HFF-Myc (cell line): ENCODE data around the gene MTERF1.
"Not testable (repeated sequence)": the region's sequence is repeated elsewhere in the genome, so short reads cannot be mapped to it uniquely, and the experiment has no call there.

Source experiments
- DNase-seq: peaks from one replicate; pipeline ENCODE4 v3.0.0-alpha.2; 2011; ENCODE audit warnings: low read depth; ENCODE audit errors: extremely low read depth
- H3K4me3 ChIP-seq: replicated peaks from 2 replicates; pipeline ENCODE4 v1.5.1; 2011; ENCODE audit warnings: low read depth, mild to moderate bottlenecking, control low read depth, low read length
- TF ChIP-seq, protein P1 (sequence below): IDR thresholded peaks from 2 replicates; pipeline ENCODE4 v1.5.1; 2012; ENCODE audit warnings: mild to moderate bottlenecking, low read depth, low read length, control low read depth; ENCODE audit errors: missing control alignments

Gene MTERF1

DNA sequence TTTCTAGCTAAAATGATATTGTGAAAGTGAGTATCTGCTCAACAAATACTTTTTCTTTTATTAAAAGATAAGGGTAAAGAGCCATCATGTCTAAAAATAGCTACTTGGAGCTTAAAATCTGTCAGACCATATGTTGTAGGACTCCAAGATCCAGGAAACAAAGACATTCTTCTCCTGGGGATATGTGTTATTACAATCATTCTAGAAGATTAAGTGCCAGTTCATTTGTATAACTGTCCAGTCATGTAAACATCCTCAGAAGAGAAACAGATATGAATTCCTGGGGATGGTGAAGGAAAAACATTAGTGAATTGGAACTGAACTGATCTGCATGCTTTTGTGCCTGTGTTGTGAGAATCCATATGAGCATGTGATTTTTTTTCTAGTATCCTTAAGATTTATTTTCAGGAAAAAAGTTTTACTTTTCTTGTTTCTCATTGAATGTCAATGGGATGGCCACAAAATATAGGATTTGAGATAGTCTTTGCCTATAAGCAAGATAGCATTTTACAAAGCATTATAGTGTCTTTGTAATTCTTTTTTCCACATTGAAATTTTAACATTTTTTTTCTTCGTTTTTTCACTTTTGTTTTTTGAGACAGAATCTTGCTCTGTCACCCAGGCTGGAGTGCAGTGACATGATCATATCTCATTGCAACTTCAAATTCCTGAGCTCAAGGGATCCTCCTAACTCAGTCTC is 14.4 kb upstream of the MTERF1 start:
- TF ChIP-seq, protein P1, sequence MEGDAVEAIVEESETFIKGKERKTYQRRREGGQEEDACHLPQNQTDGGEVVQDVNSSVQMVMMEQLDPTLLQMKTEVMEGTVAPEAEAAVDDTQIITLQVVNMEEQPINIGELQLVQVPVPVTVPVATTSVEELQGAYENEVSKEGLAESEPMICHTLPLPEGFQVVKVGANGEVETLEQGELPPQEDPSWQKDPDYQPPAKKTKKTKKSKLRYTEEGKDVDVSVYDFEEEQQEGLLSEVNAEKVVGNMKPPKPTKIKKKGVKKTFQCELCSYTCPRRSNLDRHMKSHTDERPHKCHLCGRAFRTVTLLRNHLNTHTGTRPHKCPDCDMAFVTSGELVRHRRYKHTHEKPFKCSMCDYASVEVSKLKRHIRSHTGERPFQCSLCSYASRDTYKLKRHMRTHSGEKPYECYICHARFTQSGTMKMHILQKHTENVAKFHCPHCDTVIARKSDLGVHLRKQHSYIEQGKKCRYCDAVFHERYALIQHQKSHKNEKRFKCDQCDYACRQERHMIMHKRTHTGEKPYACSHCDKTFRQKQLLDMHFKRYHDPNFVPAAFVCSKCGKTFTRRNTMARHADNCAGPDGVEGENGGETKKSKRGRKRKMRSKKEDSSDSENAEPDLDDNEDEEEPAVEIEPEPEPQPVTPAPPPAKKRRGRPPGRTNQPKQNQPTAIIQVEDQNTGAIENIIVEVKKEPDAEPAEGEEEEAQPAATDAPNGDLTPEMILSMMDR = no peak
- DNase-seq = no peak
- H3K4me3 ChIP-seq = no peak overlapping the region

DNA sequence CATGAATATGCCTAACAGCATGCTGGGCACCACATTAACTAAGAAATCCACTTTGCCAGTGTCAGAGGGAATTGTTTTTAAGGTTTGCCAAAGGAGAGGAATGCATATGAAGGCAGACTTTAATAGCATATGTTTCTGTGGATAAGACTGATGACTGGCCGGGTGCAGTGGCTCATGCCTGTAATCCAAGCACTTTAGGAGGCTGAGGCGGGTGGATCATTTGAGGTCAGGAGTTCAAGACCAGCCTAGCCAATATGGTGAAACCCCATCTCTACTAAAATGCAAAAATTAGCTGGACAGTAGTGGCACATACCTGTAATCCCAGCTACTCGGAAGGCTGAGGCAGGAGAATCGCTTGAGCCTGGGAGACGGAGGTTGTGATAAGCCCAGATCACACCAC is 13.2 kb upstream of the MTERF1 start:
- not testable (repeated sequence) for H3K4me3 ChIP-seq, DNase-seq

DNA sequence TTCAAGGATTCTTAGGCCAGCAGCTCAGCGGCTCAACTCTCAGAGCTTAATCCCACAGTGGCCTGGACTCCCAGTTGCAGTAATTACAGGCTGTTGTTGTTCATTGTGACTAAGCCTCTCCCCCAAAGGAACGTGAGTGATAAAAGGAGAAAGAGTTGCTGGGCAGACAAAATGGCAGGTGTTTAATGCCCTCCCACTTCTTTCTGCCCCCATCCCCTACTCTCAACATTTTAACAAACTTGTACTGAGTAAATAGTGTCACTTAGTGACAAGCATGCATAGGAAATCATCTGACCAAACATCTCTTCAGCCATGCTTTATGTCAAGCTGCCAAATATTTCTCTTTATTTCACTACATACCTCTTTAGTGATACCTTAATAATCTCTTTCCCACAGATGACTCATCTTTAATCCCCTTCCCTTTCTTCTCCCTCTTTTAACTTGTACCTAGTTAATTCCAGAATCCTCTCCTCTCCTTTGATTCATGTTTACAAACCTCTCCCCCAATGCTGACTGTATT is 12.4 kb upstream of the MTERF1 start:
- no peak overlapping the region for H3K4me3 ChIP-seq
- TF ChIP-seq, protein P1 = no peak
- DNase-seq = no peak

DNA sequence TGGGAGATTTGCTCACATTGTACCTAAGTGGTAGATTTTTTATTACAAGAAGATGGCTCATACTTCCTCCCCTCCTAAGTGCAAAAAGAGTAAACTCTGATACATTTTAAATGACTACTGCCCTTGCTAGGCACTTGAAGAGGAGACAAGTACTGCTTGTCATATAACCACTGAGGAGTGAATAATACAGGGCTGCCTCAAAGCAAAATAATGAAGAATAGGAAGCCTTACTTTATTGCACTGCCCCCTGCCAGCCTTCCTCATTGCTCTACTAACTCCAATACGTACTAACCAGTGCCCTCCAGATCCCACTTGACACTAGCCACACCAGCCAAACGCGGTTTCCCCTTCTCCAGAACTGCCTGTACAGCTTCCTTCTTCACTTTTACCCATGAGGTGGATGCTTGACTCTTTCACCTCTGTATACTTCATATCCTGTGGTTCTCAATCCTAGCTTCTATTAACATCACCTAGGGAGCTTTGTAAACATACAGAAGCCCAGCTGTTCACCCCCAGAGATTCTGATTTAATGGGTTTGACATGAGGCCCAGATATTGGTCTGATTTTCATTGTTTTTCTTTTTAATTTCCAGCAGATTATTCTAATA is 11.7 kb upstream of the MTERF1 start:
- H3K4me3 ChIP-seq = no peak overlapping the region
- DNase-seq = no peak
- TF ChIP-seq, protein P1 = no peak

DNA sequence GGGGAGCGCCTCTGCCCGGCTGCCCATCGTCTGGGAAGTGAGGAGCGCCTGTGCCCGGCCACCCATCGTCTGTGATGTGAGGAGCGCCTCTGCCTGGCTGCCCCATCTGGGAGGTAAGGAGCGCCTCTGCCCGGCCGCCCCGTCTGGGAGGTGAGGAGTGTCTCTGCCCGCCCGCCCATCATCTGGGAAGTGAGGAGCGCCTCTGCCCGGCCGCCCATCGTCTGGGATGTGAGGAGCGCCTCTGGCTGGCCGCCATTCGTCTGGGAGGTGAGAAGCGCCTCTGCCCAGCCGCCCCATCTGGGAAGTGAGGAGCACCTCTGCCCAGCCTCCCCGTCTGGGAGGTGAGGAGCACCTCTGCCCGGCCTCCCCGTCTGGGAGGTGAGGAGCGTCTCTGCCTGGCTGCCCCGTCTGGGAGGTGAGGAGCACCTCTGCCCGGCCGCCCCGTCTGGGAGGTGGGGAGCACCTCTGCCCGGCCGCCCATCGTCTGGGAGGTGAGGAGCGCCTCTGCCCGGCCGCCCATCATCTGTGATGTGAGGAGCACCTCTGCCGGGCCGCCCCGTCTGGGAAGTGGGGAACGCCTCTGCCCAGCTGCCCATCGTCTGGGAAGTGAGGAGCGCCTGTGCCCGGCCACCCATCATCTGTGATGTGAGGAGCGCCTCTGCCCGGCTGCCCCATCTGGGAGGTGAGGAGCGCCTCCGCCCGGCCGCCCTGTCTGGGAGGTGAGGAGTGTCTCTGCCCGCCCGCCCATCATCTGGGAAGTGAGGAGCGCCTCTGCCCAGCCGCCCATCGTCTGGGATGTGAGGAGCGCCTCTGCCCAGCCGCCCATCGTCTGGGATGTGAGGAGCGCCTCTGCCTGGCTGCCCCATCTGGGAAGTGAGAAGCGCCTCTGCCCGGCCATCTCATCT is 8.0 kb upstream of the MTERF1 start:
- DNase-seq, H3K4me3 ChIP-seq: not testable (repeated sequence)

DNA sequence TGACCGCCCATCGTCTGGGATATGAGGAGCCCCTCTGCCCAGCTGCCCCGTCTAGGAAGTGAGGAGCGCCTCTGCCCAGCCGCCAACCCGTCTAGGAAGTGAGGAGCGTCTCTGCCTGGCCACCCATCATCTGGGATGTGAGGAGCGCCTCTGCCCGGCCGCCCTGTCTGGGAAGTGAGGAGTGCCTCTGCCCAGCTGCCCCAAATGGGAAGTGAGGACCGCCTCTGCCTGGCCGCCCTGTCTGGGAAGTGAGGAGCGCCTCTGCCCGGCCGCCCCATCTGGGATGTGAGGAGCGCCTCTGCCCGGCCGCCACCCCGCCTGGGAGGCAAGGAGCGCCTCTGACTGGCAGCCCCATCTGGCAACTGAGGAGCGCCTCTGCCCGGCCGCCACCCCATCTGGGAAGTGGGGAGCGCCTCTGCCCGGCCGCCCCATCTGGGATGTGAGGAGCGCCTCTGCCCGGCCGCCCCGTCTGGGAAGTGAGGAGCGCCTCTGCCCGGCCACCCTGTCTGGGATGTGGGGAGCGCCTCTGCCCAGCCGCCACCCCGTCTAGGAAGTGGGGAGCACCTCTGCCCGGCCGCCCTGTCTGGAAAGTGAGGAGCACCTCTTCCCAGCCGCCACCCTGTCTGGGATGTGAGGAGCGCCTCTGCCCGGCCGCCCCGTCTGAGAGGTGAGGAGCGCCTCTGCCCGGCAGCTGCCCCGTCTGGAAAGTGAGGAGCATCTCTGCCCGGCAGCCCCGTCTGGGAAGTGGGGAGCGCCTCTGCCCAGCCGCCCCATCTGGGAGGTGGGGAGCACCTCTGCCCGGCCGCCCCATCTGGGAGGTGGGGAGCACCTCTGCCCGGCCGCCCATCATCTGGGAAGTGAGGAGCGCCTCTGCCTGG is 7.1 kb upstream of the MTERF1 start:
- not testable (repeated sequence) for DNase-seq, H3K4me3 ChIP-seq

DNA sequence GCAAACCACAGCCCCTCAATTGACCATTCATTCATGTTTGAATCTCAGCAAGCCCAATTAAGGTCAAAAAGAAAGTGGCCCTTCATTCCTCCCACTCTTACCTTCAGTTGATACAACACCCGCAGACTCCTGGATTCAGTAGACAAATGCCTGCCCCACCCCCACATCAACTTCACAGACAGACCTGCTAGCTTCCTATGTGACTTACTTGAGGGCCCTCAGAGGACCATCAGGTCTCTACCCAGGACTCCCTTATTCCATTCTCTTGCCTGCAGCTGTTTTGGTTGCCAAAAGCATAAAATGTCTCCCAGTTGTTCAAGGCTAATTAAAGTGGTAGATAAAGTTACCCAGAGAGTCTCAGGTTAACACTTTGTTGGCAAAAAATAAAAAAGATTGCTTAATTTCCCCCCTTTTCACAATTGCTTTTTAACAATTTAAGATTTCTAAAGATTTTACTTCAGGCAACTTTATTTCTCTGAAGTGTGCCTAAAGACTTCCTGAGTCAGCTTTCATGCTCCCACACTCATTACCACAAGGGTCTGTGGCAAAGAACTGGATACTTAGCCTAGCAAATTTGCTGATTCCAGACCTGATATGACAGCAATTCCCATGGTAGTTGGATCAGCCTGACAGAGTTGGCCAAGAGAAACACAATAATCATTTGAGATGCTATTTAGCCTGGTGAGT is 3.3 kb upstream of the MTERF1 start:
- TF ChIP-seq, protein P1 = no peak

More for the DNA sequence above, 3.3 kb upstream of the MTERF1 start:
- DNase-seq = no peak
- no peak overlapping the region for H3K4me3 ChIP-seq
